HCT116 (cell line): Measurements from ENCODE around the gene TRIM72. TPM values are rescaled to one million over a fixed set of nuclear protein-coding genes. Genes with fewer than 3 reads are reported as not detected.

Experiments
- ATAC-seq: fragments of 200-7000 bp; cut with Tn5 transposase; 2 replicates; pipeline ENCODE4 v1.9.1; 2020; ENCODE audit warnings: mild to moderate bottlenecking, moderate library complexity
- BruUV-seq: library from RNA; stranded (reverse); fragments of 400-500 nt; replicated peaks from 2 replicates; lab custom pipeline; 2021; lab: Mats Ljungman, UMichigan
- CTCF ChIA-PET: fragments of 300-600 bp; sonication (Branson Sonifier 250); formaldehyde crosslinking; loops from one replicate; lab custom pipeline; 2021; ENCODE audit warnings: antibody characterized with exemption; lab: Charles Lee
- POLR2A ChIA-PET: fragments of 300-600, 350-600 bp; sonication (Branson Sonifier 250); formaldehyde crosslinking; loops from one replicate; lab custom pipeline; 2021; ENCODE audit warnings: antibody characterized with exemption; lab: Charles Lee
- RAD21 ChIA-PET, 2 experiments: fragments of 300-600 bp; sonication (Branson Sonifier 250); formaldehyde crosslinking; loops; one replicate each; lab custom pipeline; 2023; ENCODE audit warnings: low total read pairs in 2 of 2; ENCODE audit not compliant: uncharacterized antibody in 2 of 2, unreplicated experiment in 2 of 2, low non-redundant PET in 1 of 2; lab: Charles Lee
- DNase-seq: peaks from one replicate; pipeline ENCODE4 v3.0.0-alpha.2; 2010; ENCODE audit warnings: low read depth, low spot score
- H2AFZ ChIP-seq: fragments of 200-600 bp; shearing (Covaris generic), sonication (generic); 2 replicates; pipeline ENCODE4 v1.6.1; 2017; ENCODE audit warnings: low read depth, mixed run types, mixed read lengths, antibody characterized with exemption, low read length; ENCODE audit not compliant: poor library complexity, severe bottlenecking
- H3K27ac ChIP-seq: 2 replicates; pipeline ENCODE4 v1.5.1; 2012; ENCODE audit warnings: low read depth, low read length
- H3K27me3 ChIP-seq: fragments of 200-600 bp; sonication (generic); 2 replicates; pipeline ENCODE4 v1.6.1; 2016; ENCODE audit warnings: mixed run types, low read length, mixed read lengths; ENCODE audit not compliant: insufficient read depth
- H3K36me3 ChIP-seq, 2 experiments: fragments of 200-500 bp in 1 of 2; fragments of 200-600 bp in 1 of 2; sonication (Bioruptor generic) in 1 of 2; sonication (generic) in 1 of 2; 2 replicates each; pipeline versions ENCODE4 v1.5.1 to v1.6.1; 2014 to 2016; ENCODE audit warnings: low read length in 2 of 2, inconsistent platforms in 1 of 2, mixed read lengths in 1 of 2, mixed run types in 1 of 2; ENCODE audit not compliant: insufficient read depth in 2 of 2, control insufficient read depth in 1 of 2
- H3K4me1 ChIP-seq, 2 experiments: fragments of 200-600 bp in 1 of 2; sonication (generic) in 1 of 2; 2 replicates each; pipeline versions ENCODE4 v1.5.1 to v1.6.1; 2012 to 2017; ENCODE audit warnings: low read length in 2 of 2, inconsistent platforms in 1 of 2, mild to moderate bottlenecking in 1 of 2, mixed read lengths in 1 of 2, mixed run types in 1 of 2, moderate library complexity in 1 of 2; ENCODE audit not compliant: insufficient read depth in 2 of 2, control insufficient read depth in 1 of 2
- H3K4me2 ChIP-seq: fragments of 200-600 bp; sonication (generic); 2 replicates; pipeline ENCODE4 v1.6.1; 2017; ENCODE audit warnings: mixed run types, low read length, mixed read lengths
- H3K4me3 ChIP-seq, 2 experiments: fragments of 200-600 bp in 1 of 2; sonication (generic) in 1 of 2; replicated peaks in 1 of 2; 2 replicates each; pipeline ENCODE4 v1.5.1; 2011 to 2016; ENCODE audit warnings: low read length in 2 of 2, control low read depth in 1 of 2, low read depth in 1 of 2, mild to moderate bottlenecking in 1 of 2, mixed read lengths in 1 of 2, mixed run types in 1 of 2
- H3K79me2 ChIP-seq: fragments of 200-600 bp; sonication (generic); 2 replicates; pipeline ENCODE4 v1.6.1; 2017; ENCODE audit warnings: mild to moderate bottlenecking, mixed run types, low read length, moderate library complexity, mixed read lengths; ENCODE audit not compliant: insufficient read depth
- H3K9ac ChIP-seq: fragments of 200-600 bp; sonication (generic); 2 replicates; pipeline ENCODE4 v1.6.1; 2016; ENCODE audit warnings: low read length, mixed read lengths
- H3K9me2 ChIP-seq: fragments of 200-600 bp; sonication (generic), shearing (Covaris generic); 2 replicates; pipeline ENCODE4 v1.6.1; 2017; ENCODE audit warnings: mixed run types, mild to moderate bottlenecking, moderate library complexity; ENCODE audit not compliant: insufficient read depth
- H3K9me3 ChIP-seq, 2 experiments: fragments of 200-500 bp in 1 of 2; fragments of 200-600 bp in 1 of 2; sonication (Bioruptor generic) in 1 of 2; sonication (generic) in 1 of 2; 2 replicates each; pipeline ENCODE4 v1.6.1; 2014 to 2017; ENCODE audit warnings: low read length in 2 of 2, mixed read lengths in 2 of 2, inconsistent platforms in 1 of 2, low read depth in 1 of 2, mild to moderate bottlenecking in 1 of 2, mixed run types in 1 of 2, moderate library complexity in 1 of 2; ENCODE audit not compliant: control insufficient read depth in 1 of 2, insufficient read depth in 1 of 2
- H4K20me1 ChIP-seq: fragments of 200-600 bp; sonication (generic), shearing (Covaris generic); 2 replicates; pipeline ENCODE4 v1.6.1; 2017; ENCODE audit warnings: mixed run types, mild to moderate bottlenecking, moderate library complexity; ENCODE audit not compliant: insufficient read depth
- ATF3 ChIP-seq: IDR thresholded peaks from 2 replicates; pipeline ENCODE4 v1.6.1; 2012
- CBX3 ChIP-seq: IDR thresholded peaks from 2 replicates; pipeline ENCODE4 v1.6.1; 2012; ENCODE audit warnings: low read depth
- CTCF ChIP-seq, 3 experiments: fragments of 200-600 bp in 1 of 3; sonication (generic) in 1 of 3; IDR thresholded peaks in 2 of 3; conservative IDR thresholded peaks in 1 of 3; 2 replicates each; pipeline ENCODE4 v1.5.1; 2012 to 2017; ENCODE audit warnings: low read depth in 2 of 3, low read length in 2 of 3, antibody characterized with exemption in 1 of 3, borderline replicate concordance in 1 of 3, control low read depth in 1 of 3, mild to moderate bottlenecking in 1 of 3, mixed read lengths in 1 of 3, mixed run types in 1 of 3, moderate library complexity in 1 of 3; ENCODE audit not compliant: insufficient read depth in 1 of 3
- EGR1 ChIP-seq: IDR thresholded peaks from 2 replicates; pipeline ENCODE4 v1.6.1; 2012; ENCODE audit warnings: low read depth
- EZH2 ChIP-seq: fragments of 200-600 bp; sonication (generic); IDR thresholded peaks from 2 replicates; pipeline ENCODE4 v1.6.1; 2017; ENCODE audit warnings: antibody characterized with exemption, mixed run types
- EZH2phosphoT487 ChIP-seq: fragments of 200-600 bp; IDR thresholded peaks from 2 replicates; pipeline ENCODE4 v1.6.1; 2018; ENCODE audit warnings: antibody characterized with exemption, borderline replicate concordance
- FOSL1 ChIP-seq: IDR thresholded peaks from 2 replicates; pipeline ENCODE4 v1.6.1; 2012; ENCODE audit warnings: low read depth
- JUND ChIP-seq: IDR thresholded peaks from 2 replicates; pipeline ENCODE4 v1.6.1; 2012
- MAX ChIP-seq: IDR thresholded peaks from 2 replicates; pipeline ENCODE4 v1.6.1; 2012
- POLR2A ChIP-seq: IDR thresholded peaks from 2 replicates; pipeline ENCODE4 v1.7.0; 2011; ENCODE audit warnings: borderline replicate concordance; ENCODE audit not compliant: insufficient read depth, insufficient read length; ENCODE audit errors: extremely low read depth
- SIN3A ChIP-seq: IDR thresholded peaks from 2 replicates; pipeline ENCODE4 v1.6.1; 2012; ENCODE audit warnings: low read depth
- SP1 ChIP-seq: IDR thresholded peaks from 2 replicates; pipeline ENCODE4 v1.6.1; 2012; ENCODE audit warnings: low read depth
- SRF ChIP-seq: IDR thresholded peaks from 2 replicates; pipeline ENCODE4 v1.6.1; 2012; ENCODE audit warnings: low read depth
- ZBTB33 ChIP-seq: IDR thresholded peaks from 2 replicates; pipeline ENCODE4 v1.6.1; 2011; ENCODE audit warnings: mild to moderate bottlenecking, low read length, moderate library complexity; ENCODE audit not compliant: insufficient replicate concordance; ENCODE audit errors: extremely low read depth
- ZFX ChIP-seq: fragments of 450-650 bp; IDR thresholded peaks from 2 replicates; pipeline ENCODE4 v1.6.1; 2017
- ZNF274 ChIP-seq: fragments of 200-500 bp; sonication (Bioruptor generic); IDR thresholded peaks from 2 replicates; pipeline ENCODE4 v1.6.1; 2014; ENCODE audit warnings: mild to moderate bottlenecking, low read depth, low read length, inconsistent platforms
- intact Hi-C: fragments of 100-400 bp; cut with micrococcal nuclease; formaldehyde crosslinking; loops from 2 replicates; pipeline ENCODE4 v1.10.0; 2022
- total RNA-seq: library from RNA; stranded (reverse); gene quantifications from one replicate; pipeline ENCODE4 v1.2.1, GENCODE V29; 2021; ENCODE audit not compliant: unreplicated experiment

TRIM72 gene
- total RNA-seq, 1 experiment from 2014 or later, result 43.8 TPM

- no peak overlapping the region for H2AFZ ChIP-seq
- H3K9ac ChIP-seq, result no peak overlapping the region
- no peaks in the 10 kb centered on the region for H4K20me1 ChIP-seq
- H3K4me2 ChIP-seq, result no peak overlapping the region
- BruUV-seq, result no TSS peak
- RAD21 ChIA-PET, result no interaction called here
- CTCF ChIA-PET, result no interaction called here
- ATAC-seq (peak; percentile 63), DNase-seq (no peak)
- H3K4me1 ChIP-seq, result no peaks in the 10 kb centered on the region
- no peak overlapping the region for H3K4me3 ChIP-seq
- POLR2A ChIA-PET, result no interaction called here
- no peaks in the 10 kb centered on the region for H3K9me2 ChIP-seq
- no peaks in the 10 kb centered on the region for H3K27me3 ChIP-seq
- peaks cover 15% of the 10 kb centered on the region; the same call in 1 of the 2 replicates for H3K79me2 ChIP-seq
- intact Hi-C loops, result no loop called here
- no peak overlapping the region for H3K27ac ChIP-seq
- H3K36me3 ChIP-seq, result no peaks in the 10 kb centered on the region; a peak in 1 of 4 replicates
- TF ChIP-seq SP1 (no peak), EGR1 (no peak), ZBTB33 (no peak), EZH2 (no peak), FOSL1 (no peak), ZNF274 (no peak), JUND (no peak), SRF (no peak), ZFX (no peak), EZH2phosphoT487 (no peak), POLR2A (no peak), MAX (no peak), CTCF (IDR thresholded peaks at IDR 0.05 in 2 of 3, conservative IDR thresholded peaks at IDR 0.05 in 1 of 3; ENCODE audit: borderline replicate concordance in 1 of 3, insufficient read depth in 1 of 3, low read depth in 2 of 3, low read length in 2 of 3) (no peak), CBX3 (no peak), ATF3 (no peak), SIN3A (no peak)
- no peaks in the 10 kb centered on the region for H3K9me3 ChIP-seq
Observed at GRCh38 chr16:31221357-31222160, 7.6 kb downstream of the TRIM72 start.
